NCI-H2196 (cell line): ENCODE measurements around the gene IL9.
A peak's percentile ranks its signal among the peaks of the same experiment; 100 is the strongest.

Experiments used
- DNase-seq: peaks from one replicate; lab custom pipeline; 2025; ENCODE audit not compliant: unreplicated experiment; lab: John Stamatoyannopoulos, UW

Gene IL9

DNA sequence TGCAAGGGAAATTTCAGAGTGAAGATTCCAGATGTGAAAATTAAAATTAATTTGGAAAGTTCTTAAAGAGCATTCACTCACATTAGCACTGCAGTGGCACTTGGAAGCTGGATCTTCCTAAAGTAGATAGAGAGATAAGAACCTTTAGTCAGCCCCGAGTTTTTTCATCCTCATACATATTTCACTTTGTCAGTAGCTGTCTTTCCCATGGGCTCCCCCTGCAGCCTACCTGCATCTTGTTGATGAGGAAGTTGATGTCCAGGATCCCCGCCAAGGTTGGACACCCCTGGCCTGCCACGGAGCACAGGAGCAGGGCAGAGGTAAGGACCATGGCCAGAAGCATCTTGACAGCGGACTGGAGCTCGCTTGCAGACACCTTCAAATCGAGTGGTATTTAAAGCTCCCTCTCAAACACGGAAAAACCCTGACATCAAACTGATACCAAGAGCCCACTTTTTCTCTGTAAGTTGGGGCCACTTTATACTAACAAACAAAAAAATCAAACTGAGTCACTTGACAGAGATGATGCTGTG, at the start of gene IL9:
Gene IL9 (minus strand): TSS at position 368 of the 533 bp plus-strand sequence. CDS start 25 bp downstream, at position 343.
- no peak for DNase-seq

- DNase-seq = peak; percentile 85
These were observed 49.4 kb upstream of the IL9 start for GRCh38 chr5:135944967-135945560.

DNA sequence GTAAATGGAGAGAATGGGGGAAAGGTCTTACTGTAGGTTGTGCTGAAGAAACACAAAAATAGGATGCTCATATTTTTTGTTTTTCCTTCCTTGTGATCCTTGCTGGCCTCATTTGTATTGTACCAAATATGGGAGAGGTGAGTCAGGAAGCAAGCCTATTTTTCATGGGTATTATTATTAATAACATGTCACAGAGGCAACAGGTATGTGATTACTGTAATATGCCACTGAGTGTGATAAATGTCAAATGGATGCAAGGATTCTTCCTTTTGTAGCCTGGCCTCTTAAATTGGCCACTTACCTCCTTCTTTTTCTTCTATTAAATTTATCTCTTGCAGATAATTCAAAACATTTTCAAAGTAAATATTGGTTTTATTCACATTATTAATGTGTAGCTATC, 48.9 kb upstream of the IL9 start:
- no peak for DNase-seq

GRCh38 chr5:135942202-135942771, 46.6 kb upstream of the IL9 start:
- no peak for DNase-seq

DNA sequence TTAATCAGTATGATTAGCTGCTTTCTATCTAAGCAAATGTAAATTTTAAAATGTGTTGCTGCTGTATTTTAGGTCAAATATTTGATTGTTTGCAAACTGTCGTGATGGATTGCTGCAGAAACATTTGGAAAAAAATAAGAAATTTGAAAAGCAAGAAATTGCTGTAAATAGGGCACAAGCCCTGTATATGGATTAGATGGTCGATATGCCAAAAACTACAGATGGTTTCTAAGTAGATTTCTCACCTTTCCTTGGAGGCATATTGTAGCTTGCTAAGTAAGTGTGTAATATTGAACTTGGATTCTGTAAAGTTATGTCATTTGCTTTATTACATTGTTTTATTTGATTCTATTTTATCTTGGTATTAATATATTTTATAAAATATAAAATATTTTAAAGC, 46.1 kb upstream of the IL9 start:
- no peak for DNase-seq

DNA sequence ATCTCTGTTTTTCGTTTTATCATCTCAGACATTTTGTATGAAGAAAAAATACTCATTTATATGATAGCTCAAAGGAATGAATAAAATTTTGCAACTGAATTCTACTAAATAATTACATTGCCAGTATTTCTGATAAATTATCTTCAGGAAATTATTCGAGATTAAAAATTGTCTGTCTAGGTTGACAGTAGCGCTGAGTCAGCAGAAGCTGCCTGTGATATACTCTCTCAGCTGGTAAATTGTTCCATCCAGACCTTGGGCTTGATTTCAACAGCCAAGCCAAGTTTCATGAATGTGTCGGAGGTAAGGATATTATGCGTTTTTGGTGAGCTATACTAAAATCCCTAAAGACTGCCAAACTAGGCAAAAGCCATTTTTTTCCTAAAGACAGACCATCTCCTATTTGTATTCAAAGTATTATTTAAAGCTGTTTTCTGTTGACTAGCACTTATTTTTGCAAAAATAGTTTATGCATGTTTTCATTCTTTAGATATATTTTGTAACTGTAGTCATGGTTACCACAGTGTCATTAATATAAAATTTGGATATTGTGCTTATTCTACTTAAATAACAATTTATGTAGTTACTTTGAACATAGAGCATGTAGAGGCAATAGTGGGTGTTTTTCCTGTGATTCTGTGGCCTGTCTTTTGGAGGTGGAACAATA, 41.7 kb upstream of the IL9 start:
- no peak for DNase-seq

- no peak for DNase-seq
These were observed 39.3 kb upstream of the IL9 start for GRCh38 chr5:135934939-135935338.

DNA sequence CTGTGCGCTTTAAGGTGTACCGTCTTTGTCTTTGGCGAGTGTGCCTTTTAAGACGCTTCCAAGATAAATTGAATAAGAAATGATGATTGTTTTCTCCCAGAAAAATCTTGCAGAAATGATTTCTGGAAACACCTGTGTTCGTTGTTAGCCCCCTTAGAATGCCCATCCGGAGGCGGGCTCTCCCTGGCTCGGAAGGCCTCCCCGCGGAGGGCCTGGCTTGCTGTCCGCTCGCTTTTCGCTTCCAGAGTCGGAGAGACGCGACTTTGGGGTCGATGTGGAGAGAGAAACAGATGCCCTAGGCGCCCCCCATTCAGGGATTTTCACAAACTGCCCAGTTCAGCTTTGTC, 35.3 kb upstream of the IL9 start:
- no peak for DNase-seq

GRCh38 chr5:135930029-135930948, 34.6 kb upstream of the IL9 start:
- DNase-seq = no peak

DNA sequence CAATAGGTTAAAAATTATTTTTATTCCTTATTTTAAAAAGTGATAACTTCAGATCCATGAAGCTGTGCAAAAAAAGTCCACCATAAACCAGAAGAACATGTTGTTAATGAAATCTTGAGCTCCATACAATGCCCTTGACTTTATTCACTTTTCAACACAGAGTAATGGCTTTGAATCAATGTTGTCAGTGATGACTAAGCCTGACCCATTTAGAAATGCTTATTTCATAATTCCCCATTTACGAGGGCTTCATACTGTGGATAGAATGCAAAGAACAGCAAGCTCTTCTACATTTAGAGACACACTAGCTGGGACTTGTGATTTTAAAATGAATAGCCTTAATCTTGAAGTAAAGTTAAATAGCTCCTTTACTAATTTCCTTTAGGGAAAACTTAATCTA, 25.7 kb upstream of the IL9 start:
- no peak for DNase-seq

- DNase-seq = no peak
These were observed 24.6 kb upstream of the IL9 start for GRCh38 chr5:135920199-135920598.

- no peak for DNase-seq
These were observed 21.1 kb upstream of the IL9 start for GRCh38 chr5:135916638-135917263.

GRCh38 chr5:135915466-135916001, 19.9 kb upstream of the IL9 start:
- DNase-seq = no peak

GRCh38 chr5:135913713-135914626, 18.3 kb upstream of the IL9 start:
- no peak for DNase-seq

DNA sequence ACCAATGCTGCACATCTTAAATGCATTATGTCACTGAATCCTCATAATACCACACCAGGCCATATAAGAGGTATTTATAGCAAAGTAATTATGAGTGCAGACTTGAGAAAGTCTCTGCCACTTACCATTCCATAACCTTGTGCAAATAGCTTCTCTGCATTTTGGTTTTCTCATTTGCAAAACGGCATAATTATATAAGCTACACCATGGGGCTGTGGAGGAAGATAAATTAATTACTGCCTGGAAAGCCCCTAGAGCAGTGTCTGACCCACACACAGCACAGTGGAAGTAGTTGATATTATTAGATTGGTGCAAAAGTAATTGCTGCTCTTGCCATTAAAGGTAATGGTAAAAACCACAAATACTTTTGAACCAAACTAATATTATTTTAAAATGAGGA, 9.5 kb upstream of the IL9 start:
- DNase-seq = no peak

DNA sequence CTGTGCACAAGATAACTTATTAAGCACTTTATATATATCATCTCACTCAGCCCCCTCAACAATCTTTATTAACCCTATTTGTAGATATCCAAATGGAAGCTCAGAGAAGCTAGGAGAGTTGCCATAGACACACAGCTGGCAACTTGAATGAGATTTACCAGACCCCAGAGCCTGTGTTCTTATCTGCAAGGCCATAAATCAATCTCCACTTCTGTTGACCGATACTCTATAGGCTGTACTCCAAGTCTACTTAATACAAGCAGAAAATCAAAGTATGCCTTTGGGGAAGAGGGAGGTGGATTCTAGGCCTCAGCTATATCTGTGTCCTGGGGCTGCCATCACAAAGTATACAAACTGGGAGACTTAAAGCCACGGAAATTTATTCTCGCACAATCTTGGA, 6.0 kb upstream of the IL9 start:
- no peak for DNase-seq

- no peak for DNase-seq
These were observed 4.6 kb upstream of the IL9 start for GRCh38 chr5:135900276-135900675.

- DNase-seq = no peak
These were observed 3.0 kb upstream of the IL9 start for GRCh38 chr5:135898651-135899050.

DNA sequence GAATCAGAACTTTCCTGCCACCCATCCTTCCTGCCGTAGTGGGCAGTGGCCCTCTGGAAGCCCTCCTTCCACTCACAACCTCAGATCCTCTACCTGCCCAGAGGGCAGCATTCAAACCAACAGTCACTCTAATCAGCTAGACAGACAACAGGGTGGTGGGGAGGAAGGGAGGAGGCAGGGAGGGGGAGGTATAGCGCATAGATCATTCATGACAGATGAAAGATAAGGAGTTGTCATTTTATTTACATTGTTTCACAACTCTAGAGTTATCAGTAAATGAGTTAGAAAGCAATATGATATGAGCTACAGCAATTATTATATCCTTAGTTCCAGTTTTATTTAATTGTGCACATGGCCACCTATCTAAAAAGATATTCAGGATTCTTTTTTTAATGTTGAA, 852 bp downstream of the IL9 start:
- no peak for DNase-seq

DNA sequence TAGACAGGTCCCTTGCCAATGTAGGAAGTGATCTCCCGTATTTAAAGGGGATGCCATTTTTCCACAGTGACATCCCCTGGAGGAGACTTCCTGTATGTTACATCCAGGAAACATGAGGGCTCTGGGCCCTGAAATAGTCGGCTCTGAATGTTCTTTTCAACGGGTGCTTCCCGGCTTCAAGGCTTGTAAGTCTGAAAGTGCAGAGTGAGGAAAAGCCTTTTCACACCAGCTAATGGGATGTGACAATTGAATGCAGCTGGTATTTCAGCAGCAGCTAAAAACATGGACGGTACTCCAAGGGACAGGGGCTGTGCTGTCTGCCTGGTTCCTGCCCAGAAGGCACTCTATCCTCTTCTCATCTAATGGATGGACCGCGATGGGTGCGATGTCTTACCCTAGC, 1.4 kb downstream of the IL9 start:
- DNase-seq = no peak
